HepG2 (cell line): Measurements from ENCODE around the gene GMEB2. TPM values are rescaled to one million over a fixed set of nuclear protein-coding genes. Genes with fewer than 3 reads are reported as not detected.
A peak's percentile ranks its signal among the peaks of the same experiment; 100 is the strongest.

Experiments used
- FOXA1 ChIP-seq, 2 experiments: fragments of 450-650 bp in 1 of 2; sonication (generic) in 1 of 2; formaldehyde crosslinking in 1 of 2; IDR thresholded peaks; 2 replicates each; pipeline versions ENCODE4 v1.4.0 to v1.6.1; 2016 to 2020; ENCODE audit warnings: missing genetic modification reagents in 1 of 2
- FOXA3 ChIP-seq: IDR thresholded peaks from 2 replicates; pipeline ENCODE4 v1.6.1; 2016; ENCODE audit warnings: missing genetic modification reagents, missing compliant biosample characterization
- HES4 ChIP-seq: sonication (generic); formaldehyde crosslinking; IDR thresholded peaks from 2 replicates; pipeline ENCODE4 v1.9.0; 2021; ENCODE audit warnings: mild to moderate bottlenecking, missing genetic modification reagents, borderline replicate concordance
- MBNL3 ChIP-seq: fragments of 250-450 bp; sonication (Bioruptor Pico); conservative IDR thresholded peaks from 2 replicates; pipeline ENCODE4 v1.8.0; 2022; ENCODE audit warnings: mild to moderate bottlenecking, inconsistent platforms
- MIER2 ChIP-seq: IDR thresholded peaks from 2 replicates; pipeline ENCODE4 v1.6.1; 2016; ENCODE audit warnings: missing biosample characterization, missing genetic modification reagents
- NR2F1 ChIP-seq, 2 experiments: fragments of 450-650 bp in 1 of 2; formaldehyde crosslinking in 1 of 2; IDR thresholded peaks; 2 replicates each; pipeline versions ENCODE4 v1.5.0 to v1.6.1; 2016 to 2020; ENCODE audit warnings: mild to moderate bottlenecking in 1 of 2, missing compliant biosample characterization in 1 of 2, missing genetic modification reagents in 1 of 2, moderate library complexity in 1 of 2
- ZBTB4 ChIP-seq: sonication (generic); formaldehyde crosslinking; IDR thresholded peaks from 2 replicates; pipeline ENCODE4 v1.4.0; 2020; ENCODE audit warnings: missing genetic modification reagents, mild to moderate bottlenecking, borderline replicate concordance
- ZBTB7A ChIP-seq: sonication (generic); formaldehyde crosslinking; IDR thresholded peaks from 2 replicates; pipeline ENCODE4 v1.8.0; 2022; ENCODE audit warnings: mild to moderate bottlenecking, missing genetic modification reagents
- ZGPAT ChIP-seq: IDR thresholded peaks from 2 replicates; pipeline ENCODE4 v1.6.1; 2016; ENCODE audit warnings: mild to moderate bottlenecking
- ZHX1 ChIP-seq: sonication (generic); formaldehyde crosslinking; IDR thresholded peaks from 2 replicates; pipeline ENCODE4 v1.8.1; 2022; ENCODE audit warnings: low read depth, mild to moderate bottlenecking, missing genetic modification reagents
- ZNF512 ChIP-seq: sonication (generic); formaldehyde crosslinking; IDR thresholded peaks from 2 replicates; pipeline ENCODE4 v1.4.0; 2020; ENCODE audit warnings: mild to moderate bottlenecking, missing genetic modification reagents
- polyA plus RNA-seq, 8 experiments: library from polyadenylated mRNA; depleted of rRNA in 3 of 8; stranded (reverse) in 7 of 8; unstranded in 1 of 8; fragments of >200 nt; fragmentation: Illumina TruSeq in 4 of 8; extraction: Trizol in 4 of 8; gene quantifications; 2 replicates each; pipeline versions ENCODE4 v1.2.1 to v1.2.3, GENCODE V29; 2011 to 2016; ENCODE audit warnings: low read depth in 4 of 8, missing spikeins in 1 of 8, mixed read lengths in 1 of 8; ENCODE audit not compliant: insufficient read depth in 1 of 8
- total RNA-seq, 5 experiments: library from RNA; depleted of rRNA; stranded (reverse); fragments of >200 nt; fragmentation: Illumina TruSeq; extraction: Trizol; gene quantifications; 2 replicates each; pipeline ENCODE4 v1.2.3, GENCODE V29; 2016; ENCODE audit warnings: low read depth in 1 of 5

GMEB2 gene
- total and polyA plus RNA-seq, 2 of the 13 experiments (the other 11 are each of a cell fraction or from before 2014, with no cell fraction given), result 10.6 to 12.4 TPM

GRCh38 chr20:63657260-63657936 lies 30.5 kb upstream of the GMEB2 start (continued):
- TF ChIP-seq FOXA3 (CRISPR knock-in tag), result no peak
- no peak for TF ChIP-seq ZHX1 (CRISPR knock-in tag)
- no peak for TF ChIP-seq NR2F1 (CRISPR knock-in tag; IDR thresholded peaks at IDR 0.05)
- no peak; the same call in 1 of the 2 replicates for TF ChIP-seq HES4 (CRISPR knock-in tag)
- TF ChIP-seq ZBTB7A (CRISPR knock-in tag), result 0 out of 2 replicates have a peak, but pooled peaks have one; percentile 27
- no peak for TF ChIP-seq ZNF512
- no peak for TF ChIP-seq MBNL3 (CRISPR knock-in tag)
- TF ChIP-seq MIER2, result no peak
- no peak; the same call in 1 of the 2 replicates for TF ChIP-seq ZBTB4
- no peak for TF ChIP-seq FOXA1 (IDR thresholded peaks at IDR 0.05)
- TF ChIP-seq FOXA1 (CRISPR knock-in tag; IDR thresholded peaks at IDR 0.05), result no peak
- TF ChIP-seq ZGPAT (CRISPR knock-in tag), result no peak
